ENCODE data around the gene PIK3R5. TPM values are rescaled to one million over a fixed set of nuclear protein-coding genes. Genes with fewer than 3 reads are reported as not detected.

Gene PIK3R5
- polyA plus RNA-seq, 3 donors, result 32.1 to 127 (median 47.5) TPM

GRCh38 chr17:8952191-8952590, 13.3 kb downstream of the PIK3R5 start:
- H3K79me2 ChIP-seq (ENCODE audit: insufficient read depth, low read length), result peaks cover 92% of the 10 kb centered on the region
- Mint-ChIP-seq H3K4me3 (peak overlapping the region in 1 of 2 donors; percentile 37), H3K27me3 (ENCODE audit: low read depth in 3 of 3) (no peaks in the 10 kb centered on the region), H3K4me1 (peaks cover 90% of the 10 kb centered on the region), H3K9me3 (peaks cover 0 to 17% (median 0%) of the 10 kb centered on the region in 7 donors), H3K27ac (peak overlapping the region; percentile 97 to 100 (median 100)), H3K36me3 (peaks cover 68 to 75% of the 10 kb centered on the region in 2 donors)
- H3K9ac ChIP-seq (ENCODE audit: insufficient read depth, low read length, poor library complexity, severe bottlenecking), result no peak overlapping the region
- H4K20me1 ChIP-seq (ENCODE audit: insufficient read depth, low read length), result peaks cover 37% of the 10 kb centered on the region
- H3K27me3 ChIP-seq (ENCODE audit: control insufficient read depth in 2 of 2, insufficient read depth in 2 of 2, low read length in 2 of 2), result no peaks in the 10 kb centered on the region
- no CpG with 5 or more reads among the region's 1 CpG for WGBS (ENCODE audit: insufficient coverage)
- H3K4me2 ChIP-seq (replicated peaks; ENCODE audit: extremely low read depth, low read length, poor library complexity, severe bottlenecking), result no peak overlapping the region
- peaks cover 67 to 90% of the 10 kb centered on the region in 2 donors for H3K4me1 ChIP-seq (ENCODE audit: control insufficient read depth in 1 of 2, insufficient read depth in 2 of 2, low read length in 2 of 2)
- peak in 2 of 3 donors; percentile 46 to 66 for DNase-seq
- peak overlapping the region in 1 of 3 experiments; percentile 57 for H3K4me3 ChIP-seq (replicated peaks in 1 of 3; ENCODE audit: low read depth in 2 of 3, low read length in 3 of 3)
- H2AFZ ChIP-seq (ENCODE audit: insufficient read depth, low read depth, low read length, poor library complexity, severe bottlenecking), result no peak overlapping the region
- peak overlapping the region; percentile 97 to 100 for H3K27ac ChIP-seq (ENCODE audit: low read depth in 1 of 2, low read length in 2 of 2)
- peaks cover 2 to 10% of the 10 kb centered on the region in 2 donors for H3K36me3 ChIP-seq (replicated peaks in 1 of 2; ENCODE audit: control insufficient read depth in 1 of 2, insufficient read depth in 2 of 2, low read length in 2 of 2)
- intact Hi-C loops (cut with micrococcal nuclease), result no loop called here
- TF ChIP-seq, protein P1, sequence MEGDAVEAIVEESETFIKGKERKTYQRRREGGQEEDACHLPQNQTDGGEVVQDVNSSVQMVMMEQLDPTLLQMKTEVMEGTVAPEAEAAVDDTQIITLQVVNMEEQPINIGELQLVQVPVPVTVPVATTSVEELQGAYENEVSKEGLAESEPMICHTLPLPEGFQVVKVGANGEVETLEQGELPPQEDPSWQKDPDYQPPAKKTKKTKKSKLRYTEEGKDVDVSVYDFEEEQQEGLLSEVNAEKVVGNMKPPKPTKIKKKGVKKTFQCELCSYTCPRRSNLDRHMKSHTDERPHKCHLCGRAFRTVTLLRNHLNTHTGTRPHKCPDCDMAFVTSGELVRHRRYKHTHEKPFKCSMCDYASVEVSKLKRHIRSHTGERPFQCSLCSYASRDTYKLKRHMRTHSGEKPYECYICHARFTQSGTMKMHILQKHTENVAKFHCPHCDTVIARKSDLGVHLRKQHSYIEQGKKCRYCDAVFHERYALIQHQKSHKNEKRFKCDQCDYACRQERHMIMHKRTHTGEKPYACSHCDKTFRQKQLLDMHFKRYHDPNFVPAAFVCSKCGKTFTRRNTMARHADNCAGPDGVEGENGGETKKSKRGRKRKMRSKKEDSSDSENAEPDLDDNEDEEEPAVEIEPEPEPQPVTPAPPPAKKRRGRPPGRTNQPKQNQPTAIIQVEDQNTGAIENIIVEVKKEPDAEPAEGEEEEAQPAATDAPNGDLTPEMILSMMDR (IDR thresholded peaks at IDR 0.05), result no peak
- H3K9me3 ChIP-seq (replicated peaks in 1 of 2; ENCODE audit: control insufficient read depth in 1 of 2, insufficient read depth in 1 of 2, low read length in 2 of 2), result no peaks in the 10 kb centered on the region

- Histone ChIP-seq H3K79me2 (ENCODE audit: insufficient read depth, low read length) (peaks cover 92% of the 10 kb centered on the region), H3K4me3 (replicated peaks in 1 of 3; ENCODE audit: low read depth in 2 of 3, low read length in 3 of 3) (peak overlapping the region in 1 of 3 experiments; percentile 57), H4K20me1 (ENCODE audit: insufficient read depth, low read length) (peaks cover 33% of the 10 kb centered on the region), H3K36me3 (replicated peaks in 1 of 2; ENCODE audit: control insufficient read depth in 1 of 2, insufficient read depth in 2 of 2, low read length in 2 of 2) (peaks cover 9 to 13% of the 10 kb centered on the region in 2 donors), H3K27me3 (ENCODE audit: control insufficient read depth in 2 of 2, insufficient read depth in 2 of 2, low read length in 2 of 2) (no peaks in the 10 kb centered on the region), H2AFZ (ENCODE audit: insufficient read depth, low read depth, low read length, poor library complexity, severe bottlenecking) (no peak overlapping the region), H3K9ac (ENCODE audit: insufficient read depth, low read length, poor library complexity, severe bottlenecking) (no peak overlapping the region), H3K27ac (ENCODE audit: low read depth in 1 of 2, low read length in 2 of 2) (peak overlapping the region in 1 of 2 donors; percentile 100), H3K9me3 (replicated peaks in 1 of 2; ENCODE audit: control insufficient read depth in 1 of 2, insufficient read depth in 1 of 2, low read length in 2 of 2) (no peaks in the 10 kb centered on the region), H3K4me2 (replicated peaks; ENCODE audit: extremely low read depth, low read length, poor library complexity, severe bottlenecking) (peak overlapping the region; percentile 34), H3K4me1 (ENCODE audit: control insufficient read depth in 1 of 2, insufficient read depth in 2 of 2, low read length in 2 of 2) (peaks cover 57 to 88% of the 10 kb centered on the region in 2 donors)
- Mint-ChIP-seq H3K4me1 (peaks cover 88% of the 10 kb centered on the region), H3K4me3 (peak overlapping the region; percentile 7 to 53), H3K27ac (peak overlapping the region; percentile 89 to 100 (median 99)), H3K27me3 (ENCODE audit: low read depth in 3 of 3) (no peaks in the 10 kb centered on the region), H3K36me3 (peaks cover 69 to 75% of the 10 kb centered on the region in 2 donors), H3K9me3 (peaks cover 0 to 17% (median 0%) of the 10 kb centered on the region in 7 donors)
- intact Hi-C loops (cut with micrococcal nuclease), result loop anchor here in 1 of 2 donors (2.0 kb wide), 1 partner anchor 14 kb away; the partner anchor contains the start of gene PIK3R5
- 0% methylated on average over 2 of the region's 4 CpGs for WGBS (ENCODE audit: insufficient coverage)
- peak; percentile 55 to 76 (median 64) for DNase-seq
- TF ChIP-seq, protein P1 (IDR thresholded peaks at IDR 0.05), result no peak
These were observed 14.3 kb downstream of the PIK3R5 start for GRCh38 chr17:8951206-8951605.
